ENCODE measurements around the gene MYBL2. TPM values are rescaled to one million over a fixed set of nuclear protein-coding genes. Genes with fewer than 3 reads are reported as not detected.

MYBL2 gene
- total RNA-seq, 1 experiment from 2014 or later = 125 TPM

DNA sequence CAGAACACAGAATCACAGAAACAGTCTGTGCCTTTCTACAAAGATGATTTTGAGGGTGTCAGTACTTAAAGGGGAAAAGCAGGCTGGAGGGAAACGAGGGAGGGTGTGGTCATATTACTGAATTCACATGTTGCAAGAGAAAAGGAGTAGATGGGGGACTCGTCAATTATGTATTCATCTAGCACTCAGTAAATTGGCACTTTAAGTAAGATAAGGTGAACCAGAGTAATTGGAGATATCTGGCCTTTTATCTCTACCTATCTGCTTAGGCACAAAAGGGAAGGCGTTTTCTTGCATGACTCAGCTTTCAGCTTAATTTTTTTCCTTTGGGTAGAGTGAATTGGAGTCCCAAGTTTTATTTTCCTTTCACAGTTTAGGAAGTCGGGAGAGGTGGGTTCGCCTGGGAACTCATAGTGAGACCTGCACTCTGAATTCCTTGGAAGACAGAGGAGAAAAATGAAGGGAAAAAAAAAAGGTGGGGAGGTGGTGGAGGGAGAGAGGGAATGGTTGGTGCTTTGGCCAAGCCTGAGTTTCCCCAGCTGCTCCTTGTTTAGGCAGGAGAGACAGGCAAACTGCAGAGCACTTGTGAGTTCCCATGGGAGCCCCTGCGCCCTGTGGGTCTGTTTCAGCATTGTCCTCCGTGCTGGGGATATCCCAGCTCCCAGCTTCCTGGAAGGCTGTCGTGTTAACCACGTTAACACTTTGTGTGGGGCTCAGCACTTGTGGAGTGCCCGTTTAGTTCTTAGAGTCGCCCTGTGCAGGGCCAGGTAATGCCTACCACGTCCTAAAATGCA lies 79.6 kb downstream of the MYBL2 start:
- Mint-ChIP-seq H3K27ac (ENCODE audit: unreplicated experiment) (no peak overlapping the region), H3K27me3 (ENCODE audit: unreplicated experiment) (peaks cover 70% of the 10 kb centered on the region), H3K36me3 (ENCODE audit: insufficient read depth, unreplicated experiment) (no peaks in the 10 kb centered on the region), H3K4me3 (ENCODE audit: low read depth, unreplicated experiment) (no peak overlapping the region), H3K9me3 (ENCODE audit: low read depth, unreplicated experiment) (no peaks in the 10 kb centered on the region), H3K4me1 (ENCODE audit: low read depth, unreplicated experiment) (peaks cover 10% of the 10 kb centered on the region)
- BruUV-seq (replicated peaks) = no TSS peak
- no peak for DNase-seq
- intact Hi-C loops (cut with micrococcal nuclease; ENCODE audit: unreplicated experiment) = no loop called here
- CTCF ChIA-PET = interaction anchor here (1.0 kb wide), 1 partner anchor 334 kb away, joined by 3 read pairs; no protein-coding TSS in a partner anchor
- TF ChIP-seq, protein P1, sequence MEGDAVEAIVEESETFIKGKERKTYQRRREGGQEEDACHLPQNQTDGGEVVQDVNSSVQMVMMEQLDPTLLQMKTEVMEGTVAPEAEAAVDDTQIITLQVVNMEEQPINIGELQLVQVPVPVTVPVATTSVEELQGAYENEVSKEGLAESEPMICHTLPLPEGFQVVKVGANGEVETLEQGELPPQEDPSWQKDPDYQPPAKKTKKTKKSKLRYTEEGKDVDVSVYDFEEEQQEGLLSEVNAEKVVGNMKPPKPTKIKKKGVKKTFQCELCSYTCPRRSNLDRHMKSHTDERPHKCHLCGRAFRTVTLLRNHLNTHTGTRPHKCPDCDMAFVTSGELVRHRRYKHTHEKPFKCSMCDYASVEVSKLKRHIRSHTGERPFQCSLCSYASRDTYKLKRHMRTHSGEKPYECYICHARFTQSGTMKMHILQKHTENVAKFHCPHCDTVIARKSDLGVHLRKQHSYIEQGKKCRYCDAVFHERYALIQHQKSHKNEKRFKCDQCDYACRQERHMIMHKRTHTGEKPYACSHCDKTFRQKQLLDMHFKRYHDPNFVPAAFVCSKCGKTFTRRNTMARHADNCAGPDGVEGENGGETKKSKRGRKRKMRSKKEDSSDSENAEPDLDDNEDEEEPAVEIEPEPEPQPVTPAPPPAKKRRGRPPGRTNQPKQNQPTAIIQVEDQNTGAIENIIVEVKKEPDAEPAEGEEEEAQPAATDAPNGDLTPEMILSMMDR (IDR thresholded peaks at IDR 0.05; ENCODE audit: unreplicated experiment) = no peak

DNA sequence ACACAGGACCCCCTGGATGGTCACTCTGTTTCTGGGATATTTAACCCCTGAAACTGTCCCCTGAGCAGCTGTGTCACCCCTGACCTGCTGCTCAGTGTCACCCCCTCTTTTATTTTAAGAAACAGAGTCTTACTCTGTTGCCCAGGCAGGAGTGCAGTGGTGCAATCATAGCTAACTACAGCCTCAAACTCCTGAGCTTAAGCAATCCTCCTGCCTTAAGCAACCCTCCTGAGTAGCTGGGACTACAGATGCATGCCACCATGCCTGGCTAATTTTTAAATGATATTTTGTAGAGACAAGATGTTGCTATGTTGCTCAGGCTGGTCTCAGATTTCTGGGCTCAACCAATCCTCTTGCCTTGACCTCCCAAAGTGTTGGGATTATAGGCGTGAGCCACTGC lies 81.4 kb downstream of the MYBL2 start:
- Mint-ChIP-seq H3K27me3 (ENCODE audit: unreplicated experiment) (peaks cover 62% of the 10 kb centered on the region), H3K27ac (ENCODE audit: unreplicated experiment) (no peak overlapping the region), H3K36me3 (ENCODE audit: insufficient read depth, unreplicated experiment) (no peaks in the 10 kb centered on the region), H3K4me3 (ENCODE audit: low read depth, unreplicated experiment) (no peak overlapping the region), H3K4me1 (ENCODE audit: low read depth, unreplicated experiment) (peaks cover 10% of the 10 kb centered on the region), H3K9me3 (ENCODE audit: low read depth, unreplicated experiment) (no peaks in the 10 kb centered on the region)
- TF ChIP-seq, protein P1 (IDR thresholded peaks at IDR 0.05; ENCODE audit: unreplicated experiment) = no peak
- intact Hi-C loops (cut with micrococcal nuclease; ENCODE audit: unreplicated experiment) = no loop called here
- DNase-seq = no peak
- no TSS peak for BruUV-seq (replicated peaks)
- CTCF ChIA-PET = interaction anchor here (0.6 to 1.2 kb wide), 4 partner anchors 35 to 332 kb away, joined by 3 to 6 read pairs (median 4); no protein-coding TSS in a partner anchor

DNA sequence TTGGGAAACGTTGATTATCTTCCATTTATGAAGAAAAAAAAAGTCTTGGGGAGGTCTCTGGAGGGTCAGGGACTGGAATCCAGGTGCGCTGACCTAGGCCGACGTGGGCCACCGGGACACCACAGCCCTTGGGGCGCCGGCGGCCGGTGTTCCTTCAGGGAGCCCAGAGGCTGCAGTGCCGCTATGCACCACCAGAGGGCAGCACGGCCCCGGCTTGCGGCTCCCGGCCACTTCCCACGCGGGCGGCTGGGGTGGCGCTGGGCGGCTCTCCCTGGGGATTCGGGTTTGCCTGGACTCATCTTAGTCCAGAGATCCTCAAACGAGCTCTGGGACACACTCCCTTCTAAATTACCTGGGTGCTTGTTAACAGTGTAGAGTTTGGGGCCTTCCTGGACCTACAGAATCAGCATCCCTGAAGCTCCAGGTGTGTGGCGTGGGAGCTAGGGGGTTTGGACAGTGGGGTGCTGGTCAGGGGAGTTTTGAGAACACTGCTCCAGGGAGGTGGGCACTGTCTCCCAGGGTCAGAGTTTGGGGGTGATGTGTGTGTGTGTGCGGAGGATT lies 82.9 kb downstream of the MYBL2 start:
- Mint-ChIP-seq H3K4me3 (ENCODE audit: low read depth, unreplicated experiment) (no peak overlapping the region), H3K4me1 (ENCODE audit: low read depth, unreplicated experiment) (peaks cover 10% of the 10 kb centered on the region), H3K27me3 (ENCODE audit: unreplicated experiment) (peaks cover 62% of the 10 kb centered on the region), H3K36me3 (ENCODE audit: insufficient read depth, unreplicated experiment) (no peaks in the 10 kb centered on the region), H3K9me3 (ENCODE audit: low read depth, unreplicated experiment) (no peaks in the 10 kb centered on the region), H3K27ac (ENCODE audit: unreplicated experiment) (no peak overlapping the region)
- peak; percentile 97 for DNase-seq
- TF ChIP-seq, protein P1 (IDR thresholded peaks at IDR 0.05; ENCODE audit: unreplicated experiment) = peak; percentile 100
- CTCF ChIA-PET = interaction anchor here (0.6 to 2.4 kb wide), 4 partner anchors 96 to 342 kb away, joined by 3 to 15 read pairs (median 3); no protein-coding TSS in a partner anchor
- intact Hi-C loops (cut with micrococcal nuclease; ENCODE audit: unreplicated experiment) = loop anchor here (1.0 to 10.0 kb wide), 3 partner anchors 95 to 330 kb away; no protein-coding TSS in a partner anchor
- no TSS peak for BruUV-seq (replicated peaks)

DNA sequence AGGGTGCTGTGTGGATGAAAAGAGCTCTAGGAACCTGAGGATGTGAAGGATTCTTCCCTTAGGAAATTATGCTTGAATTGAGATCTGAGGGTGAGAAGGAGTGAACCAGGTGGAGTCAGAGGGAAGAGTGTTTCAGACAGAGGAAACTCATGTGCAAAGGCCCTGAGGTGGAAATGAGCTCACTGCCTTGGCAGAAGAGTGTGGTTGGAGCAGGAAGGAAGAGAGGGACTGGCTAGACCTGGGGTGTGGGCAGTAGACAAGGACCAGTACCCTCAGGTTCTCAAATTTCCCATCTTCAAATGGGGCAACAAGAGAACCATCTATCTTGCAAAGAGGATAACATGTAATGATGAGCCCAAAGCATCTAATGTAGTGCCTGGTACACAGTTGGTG lies 83.9 kb downstream of the MYBL2 start:
- Mint-ChIP-seq H3K4me3 (ENCODE audit: low read depth, unreplicated experiment) (no peak overlapping the region), H3K4me1 (ENCODE audit: low read depth, unreplicated experiment) (peaks cover 10% of the 10 kb centered on the region), H3K27ac (ENCODE audit: unreplicated experiment) (no peak overlapping the region), H3K9me3 (ENCODE audit: low read depth, unreplicated experiment) (no peaks in the 10 kb centered on the region), H3K27me3 (ENCODE audit: unreplicated experiment) (peaks cover 71% of the 10 kb centered on the region), H3K36me3 (ENCODE audit: insufficient read depth, unreplicated experiment) (no peaks in the 10 kb centered on the region)
- no peak for DNase-seq
- intact Hi-C loops (cut with micrococcal nuclease; ENCODE audit: unreplicated experiment) = loop anchor here (10.0 kb wide), 1 partner anchor 94 kb away; no protein-coding TSS in a partner anchor
- TF ChIP-seq, protein P1 (IDR thresholded peaks at IDR 0.05; ENCODE audit: unreplicated experiment) = no peak
- CTCF ChIA-PET = interaction anchor here (0.6 to 2.4 kb wide), 2 partner anchors 19 to 329 kb away, joined by 5 to 15 read pairs; no protein-coding TSS in a partner anchor
- BruUV-seq (replicated peaks) = no TSS peak

Data from Calu3 (cell line).